GM19463 (cell line): ENCODE data around the gene FOXO3.
"Not testable (repeated sequence)": the region's sequence is repeated elsewhere in the genome, so short reads cannot be mapped to it uniquely, and the experiment has no call there.

ENCODE experiments used
- ATAC-seq: cut with Tn5 transposase; IDR thresholded peaks from one replicate; pipeline ENCODE4 v1.9.1; 2021; ENCODE audit warnings: mild to moderate bottlenecking, moderate library complexity; ENCODE audit not compliant: unreplicated experiment

The FOXO3 gene

GRCh38 chr6:108555399-108556052, 5.2 kb upstream of the FOXO3 start:
- no peak for ATAC-seq

GRCh38 chr6:108556250-108556649, 4.5 kb upstream of the FOXO3 start:
- ATAC-seq, result no peak

DNA sequence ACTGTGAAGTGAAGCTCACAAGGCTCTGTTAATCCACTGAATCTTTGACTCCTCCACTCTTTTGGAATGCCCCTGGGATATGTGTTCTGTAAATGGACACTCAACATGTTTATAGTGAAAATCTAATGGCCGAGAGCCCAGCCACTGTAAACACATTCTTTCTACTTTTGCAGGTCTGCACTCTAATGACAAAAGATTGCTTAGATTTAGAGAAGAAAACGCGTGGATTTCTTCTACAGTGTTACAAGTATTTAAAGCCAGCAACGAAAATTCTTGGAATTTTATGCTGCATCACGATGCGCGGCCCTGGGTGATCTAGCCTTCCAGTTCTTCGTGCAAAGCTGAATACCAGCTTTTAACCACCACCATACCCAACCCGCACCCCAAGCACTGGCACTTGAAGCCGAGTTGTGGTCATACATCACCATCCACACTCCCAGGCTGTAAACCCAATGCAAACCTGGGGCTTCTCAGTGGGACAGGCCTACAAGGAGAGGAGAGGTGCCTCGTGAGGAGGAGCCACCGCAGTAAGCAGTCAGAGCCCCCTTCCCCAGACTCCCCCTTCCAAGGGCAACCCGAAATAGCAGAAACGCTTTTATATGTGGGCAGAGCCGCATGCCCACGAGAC, 3.7 kb upstream of the FOXO3 start:
- no peak for ATAC-seq

DNA sequence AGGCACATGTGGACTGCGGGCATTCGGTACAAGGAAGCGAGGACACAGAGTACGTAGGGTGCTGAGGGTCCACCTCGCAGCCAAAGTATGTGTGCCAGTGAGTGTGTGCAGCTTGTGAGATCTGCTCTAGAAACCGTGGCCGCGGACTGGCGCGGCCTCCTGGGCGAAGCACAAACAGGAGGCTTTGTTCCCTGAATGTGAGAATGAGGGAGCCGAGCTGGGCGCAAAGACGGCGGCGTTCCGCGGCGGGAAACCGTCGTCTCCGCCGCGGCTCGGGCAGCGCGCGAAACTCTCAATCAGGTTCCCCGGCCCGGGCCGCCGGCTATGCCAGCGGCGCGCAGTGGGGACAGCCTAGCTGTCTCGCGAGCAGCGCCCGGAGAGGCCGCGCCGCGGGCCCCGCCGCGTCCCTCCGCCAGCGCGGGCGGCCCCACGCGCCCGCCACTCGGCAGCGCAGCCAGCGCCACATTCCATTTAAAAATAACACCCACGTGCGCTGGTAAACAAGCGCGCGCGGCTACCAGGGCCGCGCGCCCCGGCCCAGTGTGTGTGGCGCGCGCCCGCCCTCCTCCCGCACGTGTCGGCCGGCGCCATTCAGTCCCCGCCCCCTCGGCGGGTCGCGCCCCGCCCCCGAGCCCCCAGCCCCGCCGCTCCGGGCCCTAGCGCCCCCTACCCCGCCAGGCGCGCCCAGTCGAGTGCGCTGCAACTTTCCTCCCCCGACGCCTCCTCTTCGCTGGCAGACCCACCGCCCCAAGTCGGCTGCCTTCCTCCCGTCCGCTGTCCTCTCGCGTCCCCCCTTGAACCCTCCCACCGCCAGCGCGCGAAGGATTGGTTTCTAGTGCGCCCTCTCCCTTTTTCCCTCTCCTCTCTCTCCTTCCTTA, 3.0 kb upstream of the FOXO3 start:
- peak; percentile 14 for ATAC-seq

- peak; percentile 50 for ATAC-seq
These were observed 2.2 kb upstream of the FOXO3 start for GRCh38 chr6:108558372-108559096.

DNA sequence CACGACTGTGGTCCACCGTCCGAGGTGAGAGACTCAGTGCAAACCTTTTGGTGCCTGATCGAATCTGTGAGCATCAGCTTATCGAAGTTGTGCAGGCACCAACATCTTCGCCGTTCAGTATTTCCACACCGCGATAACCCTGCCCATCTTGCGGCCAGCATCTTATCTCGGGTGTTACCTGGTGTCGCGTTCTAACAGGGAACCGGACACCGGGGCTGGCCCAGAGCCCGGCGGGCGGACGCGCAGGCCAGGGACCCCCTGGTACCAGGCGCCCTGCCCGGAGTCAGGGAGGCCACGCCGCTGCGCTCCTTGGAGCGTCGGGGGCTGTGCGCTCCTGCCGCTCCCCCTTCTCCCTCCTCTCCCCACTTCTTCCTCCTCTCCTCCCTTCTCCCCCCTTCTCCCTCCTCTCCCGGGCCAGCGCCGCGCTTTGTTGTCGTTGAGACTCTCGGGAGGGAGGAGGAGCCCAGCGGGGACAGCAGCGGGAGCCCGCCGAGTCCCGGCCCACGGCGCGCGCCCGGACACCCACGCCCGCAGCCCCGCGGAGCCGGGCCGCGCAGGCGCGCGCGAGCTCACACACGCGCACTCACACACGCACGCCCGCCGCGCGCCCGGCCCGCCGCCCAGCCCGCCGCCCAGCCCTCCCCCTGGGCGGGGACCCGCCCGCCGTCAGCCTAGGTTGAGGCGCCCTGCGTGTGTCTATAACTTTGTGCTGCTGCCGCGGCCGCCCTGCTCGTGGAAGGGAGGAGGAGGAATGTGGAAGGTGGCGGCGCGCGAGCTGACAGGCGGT, 1.4 kb upstream of the FOXO3 start:
- ATAC-seq, result peak; percentile 43

GRCh38 chr6:108559884-108560462, 744 bp upstream of the FOXO3 start:
- ATAC-seq, result no peak

DNA sequence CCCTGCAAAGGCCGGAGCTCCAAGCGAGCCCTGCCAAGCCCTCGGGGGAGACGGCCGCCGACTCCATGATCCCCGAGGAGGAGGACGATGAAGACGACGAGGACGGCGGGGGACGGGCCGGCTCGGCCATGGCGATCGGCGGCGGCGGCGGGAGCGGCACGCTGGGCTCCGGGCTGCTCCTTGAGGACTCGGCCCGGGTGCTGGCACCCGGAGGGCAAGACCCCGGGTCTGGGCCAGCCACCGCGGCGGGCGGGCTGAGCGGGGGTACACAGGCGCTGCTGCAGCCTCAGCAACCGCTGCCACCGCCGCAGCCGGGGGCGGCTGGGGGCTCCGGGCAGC, 561 bp downstream of the FOXO3 start:
- not testable (repeated sequence) for ATAC-seq

- ATAC-seq, result no peak
These were observed 1.2 kb downstream of the FOXO3 start for GRCh38 chr6:108561742-108562502.

DNA sequence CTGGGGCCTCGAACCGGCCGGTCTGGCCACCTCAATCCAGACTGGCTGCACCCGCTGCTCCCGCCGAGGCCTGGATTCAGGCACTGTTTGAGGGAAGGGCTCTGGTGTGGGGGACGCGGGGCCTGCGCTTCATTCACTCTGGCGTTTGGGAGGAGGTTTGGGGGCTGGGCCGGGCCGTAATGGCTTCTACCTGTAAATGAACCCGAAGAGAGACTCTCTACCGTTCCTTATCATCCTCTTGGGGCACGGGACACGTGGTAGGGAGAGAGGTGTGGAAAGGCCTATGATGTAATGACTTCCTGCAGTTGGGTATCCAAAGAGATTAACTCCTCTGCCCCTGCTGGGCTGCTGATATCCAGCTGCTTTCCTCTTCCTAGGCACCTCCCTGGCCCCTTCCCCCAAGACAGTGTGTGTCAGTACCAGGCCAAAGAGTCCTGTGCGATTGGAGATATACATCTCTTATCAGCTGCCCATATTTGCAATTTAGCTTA, 1.8 kb downstream of the FOXO3 start:
- ATAC-seq, result no peak

DNA sequence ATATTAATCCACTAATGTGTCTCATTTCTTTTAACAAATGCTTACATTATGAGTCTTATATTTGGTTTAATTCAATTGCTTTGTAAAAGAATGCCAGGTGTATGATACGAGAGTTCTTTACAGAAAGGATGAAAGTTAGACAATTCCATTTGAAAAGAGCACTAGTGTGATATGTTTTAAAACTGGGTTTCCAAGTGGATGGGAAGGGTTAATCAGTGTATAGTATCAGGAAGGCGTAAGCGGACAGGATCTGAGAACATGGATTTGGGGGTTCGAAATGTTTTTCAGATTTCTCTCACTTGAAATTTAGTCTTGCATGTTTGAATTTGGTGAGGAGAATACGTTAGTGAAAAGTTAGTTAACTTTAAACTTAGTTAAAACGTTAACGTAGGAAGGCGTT, 2.6 kb downstream of the FOXO3 start:
- ATAC-seq, result no peak

DNA sequence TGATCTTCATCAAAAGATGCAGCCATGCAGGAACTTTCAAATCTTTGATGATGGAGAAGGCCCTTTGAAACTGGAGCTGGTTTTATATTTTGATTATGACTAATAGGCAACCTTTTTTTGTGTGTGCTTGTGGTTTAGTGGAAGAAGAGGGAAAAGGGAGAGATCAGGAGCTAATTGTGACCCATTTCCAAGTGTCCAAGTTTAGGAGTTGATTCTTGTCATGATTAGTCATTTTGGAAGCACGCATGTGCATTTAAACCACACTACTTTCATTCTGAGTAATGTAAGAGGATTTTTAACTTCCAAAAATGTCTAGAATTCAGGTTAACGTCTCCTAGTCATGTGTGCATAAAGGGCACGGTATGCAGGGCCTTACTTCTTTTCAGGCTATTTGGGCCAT, 3.5 kb downstream of the FOXO3 start:
- ATAC-seq, result no peak

- peak; percentile 49 for ATAC-seq
These were observed 4.5 kb downstream of the FOXO3 start for GRCh38 chr6:108565091-108565766.

GRCh38 chr6:108565893-108566292, 5.2 kb downstream of the FOXO3 start:
- ATAC-seq, result peak; percentile 32

GRCh38 chr6:108566406-108566805, 5.7 kb downstream of the FOXO3 start:
- no peak for ATAC-seq

DNA sequence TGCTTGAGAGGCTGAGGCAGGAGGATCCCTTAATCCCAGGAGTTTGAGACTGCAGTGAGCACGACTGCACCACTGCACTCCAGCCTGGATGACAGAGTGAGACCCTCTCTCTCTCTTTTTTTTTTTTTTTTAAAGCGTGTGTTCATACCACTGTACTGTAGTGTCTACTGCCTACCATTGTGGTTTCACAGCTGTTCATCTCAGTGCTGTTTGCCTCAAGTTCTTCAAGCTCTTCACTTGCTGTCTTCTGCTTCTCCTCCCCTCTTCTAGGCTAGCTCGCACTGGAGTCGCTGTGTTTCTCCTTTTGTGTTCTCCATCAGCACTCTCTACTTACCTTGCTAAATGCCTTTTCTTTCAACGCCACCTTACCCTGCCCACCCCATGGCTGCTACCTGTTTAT, 7.4 kb downstream of the FOXO3 start:
- no peak for ATAC-seq

GRCh38 chr6:108568551-108569305, 8.0 kb downstream of the FOXO3 start:
- ATAC-seq, result no peak

DNA sequence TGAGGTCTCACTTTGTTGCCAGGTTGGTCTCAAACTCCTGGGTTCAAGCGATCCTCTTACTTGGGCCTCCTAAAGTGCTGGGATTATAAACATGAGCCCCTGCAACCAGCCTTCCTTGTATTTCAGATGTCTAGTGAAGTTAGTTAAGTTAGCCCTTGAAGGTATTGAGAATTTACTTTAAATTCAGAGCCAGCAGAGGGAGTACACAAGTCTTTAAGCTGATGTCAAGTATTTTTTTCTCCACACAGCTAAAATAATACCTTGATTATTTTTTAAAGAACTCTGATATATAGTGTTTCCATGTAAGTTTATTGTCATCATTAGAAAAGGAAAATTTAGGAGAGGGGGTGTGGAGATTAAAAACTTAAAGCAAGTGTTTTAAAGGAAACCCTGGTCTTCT, 9.8 kb downstream of the FOXO3 start:
- no peak for ATAC-seq
